Natural killer cell (primary cell): Measurements from ENCODE around the gene MYL7. TPM values are rescaled to one million over a fixed set of nuclear protein-coding genes. Genes with fewer than 3 reads are reported as not detected.
"Not testable (repeated sequence)": the region's sequence is repeated elsewhere in the genome, so short reads cannot be mapped to it uniquely, and the experiment has no call there.

Experiments used
- ATAC-seq, 3 donors: fragments of 150-1000 bp in 2 of 3; fragments of 200-7000 bp in 1 of 3; cut with Tn5 transposase; 1 replicate in 1 of 3; 2 replicates in 2 of 3; pipeline ENCODE4 v1.10.0; 2021; ENCODE audit warnings: mild to moderate bottlenecking in 2 of 3, moderate library complexity in 2 of 3
- DNase-seq, 2 donors: peaks; one replicate each; pipeline versions ENCODE4 v3.0.0 to v3.0.0-alpha.2; 2013 to 2021; ENCODE audit warnings: mixed read lengths in 1 of 2
- H3K27ac ChIP-seq: one replicate; pipeline ENCODE4 v1.5.1; 2013; ENCODE audit warnings: mild to moderate bottlenecking, low read length
- H3K27me3 ChIP-seq: one replicate; pipeline ENCODE4 v1.6.1; 2013; ENCODE audit warnings: low read length; ENCODE audit not compliant: control insufficient read depth, insufficient read depth
- H3K36me3 ChIP-seq: one replicate; pipeline ENCODE4 v1.6.1; 2013; ENCODE audit warnings: low read length; ENCODE audit not compliant: control insufficient read depth, insufficient read depth
- H3K4me1 ChIP-seq: one replicate; pipeline ENCODE4 v1.6.1; 2013; ENCODE audit warnings: low read length; ENCODE audit not compliant: control insufficient read depth, insufficient read depth
- H3K4me3 ChIP-seq: one replicate; pipeline ENCODE4 v1.5.1; 2013; ENCODE audit warnings: low read length
- H3K9me3 ChIP-seq: one replicate; pipeline ENCODE4 v1.6.1; 2013; ENCODE audit warnings: low read length; ENCODE audit not compliant: control insufficient read depth, insufficient read depth
- H3K27ac Mint-ChIP-seq, 2 donors: one replicate each; pipeline ENCODE4 v1.8.0; 2022; ENCODE audit warnings: mild to moderate bottlenecking in 2 of 2, mixed read lengths in 2 of 2, moderate library complexity in 1 of 2
- H3K27me3 Mint-ChIP-seq, 2 donors: one replicate each; pipeline ENCODE4 v1.8.0; 2022; ENCODE audit warnings: low read depth in 2 of 2, mixed read lengths in 2 of 2
- H3K36me3 Mint-ChIP-seq: one replicate; pipeline ENCODE4 v1.8.0; 2022; ENCODE audit warnings: mixed read lengths
- H3K4me1 Mint-ChIP-seq, 2 donors: one replicate each; pipeline ENCODE4 v1.8.0; 2022; ENCODE audit warnings: mixed read lengths in 2 of 2
- H3K4me3 Mint-ChIP-seq: one replicate; pipeline ENCODE4 v1.8.0; 2022; ENCODE audit warnings: mild to moderate bottlenecking, moderate library complexity, mixed read lengths
- H3K9me3 Mint-ChIP-seq, 2 donors: one replicate each; pipeline ENCODE4 v1.8.0; 2022; ENCODE audit warnings: mixed read lengths in 2 of 2
- CTCF ChIP-seq: fragments of 200-600 bp; IDR thresholded peaks from one replicate; pipeline ENCODE4 v1.8.0; 2022; ENCODE audit warnings: antibody characterized with exemption
- WGBS: methylation state at CpG from one replicate; pipeline ENCODE4 v1.1.7; 2013; ENCODE audit warnings: missing lambda C conversion rate; ENCODE audit not compliant: insufficient coverage; 5-methylcytosine and 5-hydroxymethylcytosine counted together
- intact Hi-C: fragments of 100-400 bp; cut with micrococcal nuclease; formaldehyde crosslinking; loops from one replicate; pipeline ENCODE4 v1.14.2; 2022
- total RNA-seq, 4 donors: library from RNA; stranded (reverse); fragments of 120-200 nt in 1 of 4; gene quantifications; one replicate each; pipeline versions ENCODE4 v1.2.3 to v1.2.4, GENCODE V29; 2013 to 2022

The MYL7 gene
- total RNA-seq, 3 donors from 2014 or later (not counting 1 experiment from before 2014, with no cell fraction given), result not detected

GRCh38 chr7:44172352-44172751, 31.2 kb upstream of the MYL7 start:
- H3K9me3 ChIP-seq, result no peaks in the 10 kb centered on the region
- intact Hi-C loops, result no loop called here
- Mint-ChIP-seq H3K27ac (no peak overlapping the region), H3K4me3 (no peak overlapping the region), H3K36me3 (no peaks in the 10 kb centered on the region), H3K27me3 (peaks cover 14 to 33% of the 10 kb centered on the region in 2 donors), H3K9me3 (no peaks in the 10 kb centered on the region), H3K4me1 (no peaks in the 10 kb centered on the region)
- no peaks in the 10 kb centered on the region for H3K36me3 ChIP-seq
- no peak for TF ChIP-seq CTCF
- no peak overlapping the region for H3K4me3 ChIP-seq
- no peaks in the 10 kb centered on the region for H3K4me1 ChIP-seq
- H3K27me3 ChIP-seq, result no peaks in the 10 kb centered on the region
- DNase-seq (no peak), ATAC-seq (no peak)
- no peak overlapping the region for H3K27ac ChIP-seq

DNA sequence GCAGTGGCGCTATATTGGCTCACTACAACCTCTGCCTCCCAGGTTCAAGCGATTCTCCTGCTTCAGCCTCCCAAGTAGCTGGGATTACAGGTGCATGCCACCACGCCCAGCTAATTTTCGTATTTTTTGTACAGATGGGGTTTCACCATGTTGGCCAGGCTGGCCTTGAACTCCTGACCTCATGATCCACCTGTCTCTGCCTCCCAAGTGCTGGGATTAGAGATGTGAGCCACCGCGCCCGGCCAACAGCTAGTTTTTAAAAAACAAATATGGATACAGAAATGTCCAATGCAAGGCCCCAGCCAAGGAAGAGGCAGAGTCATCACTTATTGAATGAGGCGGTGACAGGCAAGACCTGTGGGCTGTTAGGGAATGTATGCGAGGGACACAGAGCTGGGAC, 30.8 kb upstream of the MYL7 start:
- intact Hi-C loops, H3K36me3 Mint-ChIP-seq, DNase-seq, H3K27ac Mint-ChIP-seq, H3K27ac ChIP-seq, H3K9me3 Mint-ChIP-seq, ATAC-seq, H3K4me1 ChIP-seq, H3K27me3 ChIP-seq, H3K36me3 ChIP-seq, H3K4me1 Mint-ChIP-seq, H3K4me3 ChIP-seq, H3K4me3 Mint-ChIP-seq, H3K9me3 ChIP-seq: not testable (repeated sequence)
- 86% methylated on average over 9 of the region's 9 CpGs for WGBS
- peaks cover 14 to 28% of the 10 kb centered on the region in 2 donors for H3K27me3 Mint-ChIP-seq

GRCh38 chr7:44167920-44168319, 26.8 kb upstream of the MYL7 start:
- no peak overlapping the region for H3K4me3 Mint-ChIP-seq
- Histone ChIP-seq H3K36me3 (no peaks in the 10 kb centered on the region), H3K4me1 (no peaks in the 10 kb centered on the region), H3K27ac (no peak overlapping the region), H3K9me3 (no peaks in the 10 kb centered on the region), H3K27me3 (no peaks in the 10 kb centered on the region), H3K4me3 (no peak overlapping the region)
- H3K27ac Mint-ChIP-seq, result no peak overlapping the region
- DNase-seq, result no peak
- no peaks in the 10 kb centered on the region for H3K36me3 Mint-ChIP-seq
- TF ChIP-seq CTCF, result no peak
- H3K4me1 Mint-ChIP-seq, result no peaks in the 10 kb centered on the region
- peaks cover 17 to 31% of the 10 kb centered on the region in 2 donors for H3K27me3 Mint-ChIP-seq
- intact Hi-C loops, result no loop called here
- no peak for ATAC-seq
- H3K9me3 Mint-ChIP-seq, result no peaks in the 10 kb centered on the region

DNA sequence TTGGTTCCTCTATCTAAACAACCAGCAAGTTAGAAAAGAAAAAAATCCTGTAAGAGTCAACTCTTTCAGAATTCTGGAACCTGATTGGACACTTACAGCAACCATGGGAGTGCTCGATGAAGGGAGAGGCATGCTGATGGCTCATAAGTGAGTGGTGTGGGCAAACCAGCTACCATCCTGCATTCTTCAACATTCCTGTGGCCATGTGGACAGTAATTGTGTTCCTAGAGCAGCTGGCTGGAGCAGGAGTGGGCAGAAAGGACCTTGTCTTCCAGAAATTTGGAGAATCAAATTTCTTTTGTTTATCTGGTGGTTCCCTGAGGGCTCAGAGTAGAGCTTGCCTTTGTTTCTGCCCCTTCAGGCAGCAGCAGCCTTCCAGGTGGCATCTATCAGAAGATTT, 22.5 kb upstream of the MYL7 start:
- Histone ChIP-seq H3K4me3 (no peak overlapping the region), H3K9me3 (no peaks in the 10 kb centered on the region), H3K27ac (no peak overlapping the region), H3K4me1 (no peaks in the 10 kb centered on the region), H3K36me3 (no peaks in the 10 kb centered on the region), H3K27me3 (no peaks in the 10 kb centered on the region)
- no peaks in the 10 kb centered on the region for H3K36me3 Mint-ChIP-seq
- no peaks in the 10 kb centered on the region for H3K9me3 Mint-ChIP-seq
- ATAC-seq (no peak), DNase-seq (no peak)
- H3K4me3 Mint-ChIP-seq, result no peak overlapping the region
- intact Hi-C loops, result no loop called here
- H3K4me1 Mint-ChIP-seq, result no peaks in the 10 kb centered on the region
- no peak for TF ChIP-seq CTCF
- WGBS, result 67% methylated on average over 1 of the region's 1 CpG
- H3K27me3 Mint-ChIP-seq, result peaks cover 17 to 42% of the 10 kb centered on the region in 2 donors
- no peak overlapping the region for H3K27ac Mint-ChIP-seq
